OCI-LY3 (cell line): ENCODE results near the gene SH2D3C.

Source experiments
- EZH2phosphoT487 ChIP-seq: fragments of 200-600 bp; shearing (Covaris generic); IDR thresholded peaks from 2 replicates; pipeline ENCODE4 v1.6.1; 2018; ENCODE audit warnings: antibody characterized with exemption, mixed run types, low read depth
- TF ChIP-seq, protein P1 (sequence below): fragments of 200-600, 300-600 bp; sonication (generic); IDR thresholded peaks from 2 replicates; pipeline ENCODE4 v1.5.1; 2014; ENCODE audit warnings: antibody characterized with exemption, low read length, low read depth

DNA sequence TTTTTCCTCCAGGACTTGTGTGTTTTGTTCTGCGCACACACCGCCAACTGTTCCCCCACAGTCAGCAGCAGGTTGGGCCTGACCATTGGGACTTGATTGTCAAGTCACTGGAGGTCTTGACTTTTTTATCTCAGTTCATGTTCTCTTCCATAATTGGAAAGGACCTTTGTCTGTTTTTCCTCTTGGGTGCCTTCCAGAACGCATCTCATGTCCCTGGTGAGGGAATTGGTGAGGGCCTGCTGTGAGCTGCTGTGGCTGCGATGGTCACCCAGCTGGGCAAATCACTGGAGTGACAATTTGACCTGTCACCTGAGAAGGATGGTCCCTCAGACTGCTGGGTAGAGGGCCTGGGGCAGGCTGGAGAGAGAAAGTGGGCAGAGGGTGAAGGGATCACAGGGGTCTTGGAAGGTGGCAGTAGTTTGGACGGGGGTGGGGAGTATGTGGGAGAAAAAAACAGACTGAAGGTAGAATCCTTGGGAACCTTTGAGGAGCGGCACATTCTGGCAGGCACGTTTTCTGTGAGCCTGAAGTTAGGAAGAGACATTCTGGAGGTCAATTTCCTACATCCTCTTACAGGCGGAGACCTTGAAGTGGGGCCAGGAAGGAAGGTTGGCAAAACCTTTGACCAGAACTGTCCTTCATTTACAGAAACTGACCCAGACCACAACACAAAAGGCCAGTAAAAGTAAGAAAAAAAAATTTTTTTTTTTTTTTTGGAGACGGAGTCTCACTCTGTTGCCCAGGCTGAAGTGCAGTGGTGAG, 11.8 kb upstream of the SH2D3C start:
- TF ChIP-seq, protein P1, sequence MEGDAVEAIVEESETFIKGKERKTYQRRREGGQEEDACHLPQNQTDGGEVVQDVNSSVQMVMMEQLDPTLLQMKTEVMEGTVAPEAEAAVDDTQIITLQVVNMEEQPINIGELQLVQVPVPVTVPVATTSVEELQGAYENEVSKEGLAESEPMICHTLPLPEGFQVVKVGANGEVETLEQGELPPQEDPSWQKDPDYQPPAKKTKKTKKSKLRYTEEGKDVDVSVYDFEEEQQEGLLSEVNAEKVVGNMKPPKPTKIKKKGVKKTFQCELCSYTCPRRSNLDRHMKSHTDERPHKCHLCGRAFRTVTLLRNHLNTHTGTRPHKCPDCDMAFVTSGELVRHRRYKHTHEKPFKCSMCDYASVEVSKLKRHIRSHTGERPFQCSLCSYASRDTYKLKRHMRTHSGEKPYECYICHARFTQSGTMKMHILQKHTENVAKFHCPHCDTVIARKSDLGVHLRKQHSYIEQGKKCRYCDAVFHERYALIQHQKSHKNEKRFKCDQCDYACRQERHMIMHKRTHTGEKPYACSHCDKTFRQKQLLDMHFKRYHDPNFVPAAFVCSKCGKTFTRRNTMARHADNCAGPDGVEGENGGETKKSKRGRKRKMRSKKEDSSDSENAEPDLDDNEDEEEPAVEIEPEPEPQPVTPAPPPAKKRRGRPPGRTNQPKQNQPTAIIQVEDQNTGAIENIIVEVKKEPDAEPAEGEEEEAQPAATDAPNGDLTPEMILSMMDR: no peak
- no peak for TF ChIP-seq EZH2phosphoT487
